GM12801 (cell line): ENCODE results near the gene TRIM17.

Experiments used
- TF ChIP-seq, protein P1 (sequence below): IDR thresholded peaks from one replicate; pipeline ENCODE4 v1.5.1; 2011; ENCODE audit warnings: control low read depth; ENCODE audit not compliant: insufficient read length; ENCODE audit errors: extremely low read depth

Gene TRIM17

DNA sequence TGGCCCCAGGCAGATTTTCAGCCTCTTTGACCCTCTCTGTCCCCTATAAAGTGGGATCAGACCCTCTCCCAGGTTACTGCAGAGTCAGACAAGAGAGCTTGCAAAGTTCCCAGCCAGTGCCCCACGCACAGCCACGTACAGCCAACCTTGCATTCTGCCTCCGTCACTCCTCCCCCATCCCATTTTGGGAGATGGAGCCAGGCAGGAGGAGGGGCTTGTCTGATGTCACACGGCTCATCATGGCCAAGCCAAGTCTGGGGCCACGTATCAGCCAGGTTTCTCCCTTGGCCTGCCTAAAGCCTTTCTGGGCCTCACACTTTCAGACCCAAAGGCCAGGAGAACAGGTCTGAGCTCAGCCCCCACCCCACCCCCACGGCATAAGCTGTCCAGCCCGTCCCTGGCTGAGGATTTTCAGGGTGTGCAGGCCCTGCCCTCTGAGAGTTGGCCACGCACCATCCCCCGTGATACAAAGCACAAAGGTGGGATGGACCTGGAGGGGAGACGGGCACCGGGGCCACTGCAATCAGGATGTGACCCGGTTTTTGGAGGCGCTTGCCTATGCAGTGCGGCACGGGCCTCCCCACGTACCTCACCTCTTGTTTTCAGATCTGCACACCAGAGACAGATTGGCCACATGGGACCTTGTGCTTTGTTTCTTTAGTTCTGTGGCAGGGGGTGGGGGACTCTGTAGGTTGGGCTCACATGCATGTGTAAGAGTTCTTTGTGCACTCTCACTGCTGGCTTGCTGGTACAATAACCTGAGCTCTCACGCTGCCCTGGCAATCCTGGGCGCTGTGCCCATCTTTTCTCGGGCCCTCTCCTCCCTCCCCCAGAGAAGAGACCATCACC lies 57.7 kb downstream of the TRIM17 start:
- TF ChIP-seq, protein P1, sequence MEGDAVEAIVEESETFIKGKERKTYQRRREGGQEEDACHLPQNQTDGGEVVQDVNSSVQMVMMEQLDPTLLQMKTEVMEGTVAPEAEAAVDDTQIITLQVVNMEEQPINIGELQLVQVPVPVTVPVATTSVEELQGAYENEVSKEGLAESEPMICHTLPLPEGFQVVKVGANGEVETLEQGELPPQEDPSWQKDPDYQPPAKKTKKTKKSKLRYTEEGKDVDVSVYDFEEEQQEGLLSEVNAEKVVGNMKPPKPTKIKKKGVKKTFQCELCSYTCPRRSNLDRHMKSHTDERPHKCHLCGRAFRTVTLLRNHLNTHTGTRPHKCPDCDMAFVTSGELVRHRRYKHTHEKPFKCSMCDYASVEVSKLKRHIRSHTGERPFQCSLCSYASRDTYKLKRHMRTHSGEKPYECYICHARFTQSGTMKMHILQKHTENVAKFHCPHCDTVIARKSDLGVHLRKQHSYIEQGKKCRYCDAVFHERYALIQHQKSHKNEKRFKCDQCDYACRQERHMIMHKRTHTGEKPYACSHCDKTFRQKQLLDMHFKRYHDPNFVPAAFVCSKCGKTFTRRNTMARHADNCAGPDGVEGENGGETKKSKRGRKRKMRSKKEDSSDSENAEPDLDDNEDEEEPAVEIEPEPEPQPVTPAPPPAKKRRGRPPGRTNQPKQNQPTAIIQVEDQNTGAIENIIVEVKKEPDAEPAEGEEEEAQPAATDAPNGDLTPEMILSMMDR: no peak

GRCh38 chr1:228358039-228358763 lies 58.5 kb downstream of the TRIM17 start:
- TF ChIP-seq, protein P1: no peak
